Measurements from ENCODE around the gene GPR137B.

The GPR137B gene

GRCh38 chr1:236127045-236127444 lies 15.3 kb upstream of the GPR137B start:
- H3K27me3 ChIP-seq = no peaks in the 10 kb centered on the region; a peak in 1 of 22 replicates

GRCh38 chr1:236128646-236129178 lies 13.6 kb upstream of the GPR137B start:
- Histone ChIP-seq H3K4me1 (no peaks in the 10 kb centered on the region), H3K36me3 (no peaks in the 10 kb centered on the region), H3K27ac (no peak overlapping the region), H3K4me2 (no peak overlapping the region), H3K9ac (no peak overlapping the region), H3K9me3 (replicated peaks in 1 of 11) (peaks cover 0 to 3% (median 0%) of the 10 kb centered on the region in 11 experiments; a peak in 1 of 22 replicates), H3K4me3 (no peak overlapping the region), H3K27me3 (no peaks in the 10 kb centered on the region; a peak in 1 of 22 replicates), H4K20me1 (no peaks in the 10 kb centered on the region)
- TF ChIP-seq Cebpa-rat (IDR thresholded peaks at IDR 0.05) = no peak

More at GRCh38 chr1:236127045-236127444, 15.3 kb upstream of the GPR137B start:
- H3K4me3 ChIP-seq = no peak overlapping the region
- H3K27ac ChIP-seq = no peak overlapping the region
- H3K4me1 ChIP-seq = no peaks in the 10 kb centered on the region
- no peak overlapping the region for H3K9ac ChIP-seq
- no peaks in the 10 kb centered on the region for H3K9me3 ChIP-seq (replicated peaks in 1 of 11)
- no peaks in the 10 kb centered on the region for H4K20me1 ChIP-seq
- TF ChIP-seq Cebpa-rat (IDR thresholded peaks at IDR 0.05) = no peak
- H3K4me2 ChIP-seq = no peak overlapping the region
- H3K36me3 ChIP-seq = no peaks in the 10 kb centered on the region

- H4K20me1 ChIP-seq = no peaks in the 10 kb centered on the region
- no peak for TF ChIP-seq Cebpa-rat (IDR thresholded peaks at IDR 0.05)
- H3K27ac ChIP-seq = no peak overlapping the region
- no peaks in the 10 kb centered on the region for H3K4me1 ChIP-seq
- H3K9ac ChIP-seq = no peak overlapping the region
- no peaks in the 10 kb centered on the region for H3K27me3 ChIP-seq
- H3K4me2 ChIP-seq = no peak overlapping the region
- no peaks in the 10 kb centered on the region for H3K36me3 ChIP-seq
- no peak overlapping the region for H3K4me3 ChIP-seq
- peaks cover 0 to 6% (median 0%) of the 10 kb centered on the region in 11 experiments; a peak in 1 of 22 replicates for H3K9me3 ChIP-seq (replicated peaks in 1 of 11)
Observed at GRCh38 chr1:236129306-236129705, 13.0 kb upstream of the GPR137B start.

GRCh38 chr1:236130372-236130771 lies 12.0 kb upstream of the GPR137B start:
- no peaks in the 10 kb centered on the region; a peak in 1 of 20 replicates for H3K4me1 ChIP-seq

GRCh38 chr1:236131916-236132315 lies 10.4 kb upstream of the GPR137B start:
- H3K9ac ChIP-seq = no peak overlapping the region

More at GRCh38 chr1:236130372-236130771, 12.0 kb upstream of the GPR137B start:
- Histone ChIP-seq H3K27me3 (no peaks in the 10 kb centered on the region), H3K36me3 (no peaks in the 10 kb centered on the region), H3K9me3 (replicated peaks in 1 of 11) (peaks cover 0 to 6% (median 0%) of the 10 kb centered on the region in 11 experiments; a peak in 1 of 22 replicates), H3K27ac (no peak overlapping the region), H3K9ac (no peak overlapping the region), H3K4me2 (no peak overlapping the region), H3K4me3 (no peak overlapping the region), H4K20me1 (no peaks in the 10 kb centered on the region)
- no peak for TF ChIP-seq Cebpa-rat (IDR thresholded peaks at IDR 0.05)

GRCh38 chr1:236132420-236133046 lies 9.8 kb upstream of the GPR137B start:
- no peaks in the 10 kb centered on the region for H3K27me3 ChIP-seq
- no peak for TF ChIP-seq Cebpa-rat (IDR thresholded peaks at IDR 0.05)
- no peak overlapping the region for H3K9ac ChIP-seq
- no peak overlapping the region for H3K27ac ChIP-seq
- no peaks in the 10 kb centered on the region; a peak in 1 of 20 replicates for H3K4me1 ChIP-seq
- no peaks in the 10 kb centered on the region for H4K20me1 ChIP-seq
- peaks cover 0 to 6% (median 0%) of the 10 kb centered on the region in 11 experiments; a peak in 1 of 22 replicates for H3K9me3 ChIP-seq (replicated peaks in 1 of 11)
- no peak overlapping the region for H3K4me3 ChIP-seq
- H3K36me3 ChIP-seq = no peaks in the 10 kb centered on the region
- no peak overlapping the region for H3K4me2 ChIP-seq

More at GRCh38 chr1:236131916-236132315, 10.4 kb upstream of the GPR137B start:
- peaks cover 0 to 6% (median 0%) of the 10 kb centered on the region in 11 experiments; a peak in 1 of 22 replicates for H3K9me3 ChIP-seq (replicated peaks in 1 of 11)
- no peaks in the 10 kb centered on the region for H3K27me3 ChIP-seq
- H3K4me3 ChIP-seq = no peak overlapping the region
- no peaks in the 10 kb centered on the region; a peak in 1 of 20 replicates for H3K4me1 ChIP-seq
- TF ChIP-seq Cebpa-rat (IDR thresholded peaks at IDR 0.05) = no peak
- H4K20me1 ChIP-seq = no peaks in the 10 kb centered on the region
- no peak overlapping the region for H3K4me2 ChIP-seq
- H3K36me3 ChIP-seq = no peaks in the 10 kb centered on the region
- no peak overlapping the region for H3K27ac ChIP-seq

- H3K4me3 ChIP-seq = no peak overlapping the region
- H3K9ac ChIP-seq = no peak overlapping the region
- peaks cover 0 to 6% (median 0%) of the 10 kb centered on the region in 11 experiments; a peak in 1 of 22 replicates for H3K9me3 ChIP-seq (replicated peaks in 1 of 11)
- no peaks in the 10 kb centered on the region; a peak in 1 of 20 replicates for H3K4me1 ChIP-seq
- H3K4me2 ChIP-seq = no peak overlapping the region
- H3K27me3 ChIP-seq = no peaks in the 10 kb centered on the region
- H4K20me1 ChIP-seq = no peaks in the 10 kb centered on the region
- TF ChIP-seq Cebpa-rat (IDR thresholded peaks at IDR 0.05) = no peak
- no peak overlapping the region for H3K27ac ChIP-seq
- H3K36me3 ChIP-seq = no peaks in the 10 kb centered on the region
Observed at GRCh38 chr1:236133339-236133738, 9.0 kb upstream of the GPR137B start.

- no peak for TF ChIP-seq Cebpa-rat (IDR thresholded peaks at IDR 0.05)
- Histone ChIP-seq H3K4me2 (no peak overlapping the region), H3K27ac (no peak overlapping the region), H3K27me3 (no peaks in the 10 kb centered on the region; a peak in 1 of 22 replicates), H4K20me1 (no peaks in the 10 kb centered on the region), H3K9me3 (replicated peaks in 1 of 11) (peaks cover 0 to 6% (median 0%) of the 10 kb centered on the region in 11 experiments; a peak in 1 of 22 replicates), H3K4me3 (no peak overlapping the region), H3K36me3 (no peaks in the 10 kb centered on the region), H3K4me1 (no peaks in the 10 kb centered on the region; a peak in 1 of 20 replicates), H3K9ac (no peak overlapping the region)
Observed at GRCh38 chr1:236133802-236134201, 8.5 kb upstream of the GPR137B start.

GRCh38 chr1:236137285-236137852 lies 5.0 kb upstream of the GPR137B start:
- TF ChIP-seq Cebpa-rat (IDR thresholded peaks at IDR 0.05) = no peak
- H3K9me3 ChIP-seq (replicated peaks in 1 of 11) = peaks cover 0 to 6% (median 0%) of the 10 kb centered on the region in 11 experiments; a peak in 1 of 22 replicates
- no peak overlapping the region for H3K4me3 ChIP-seq
- peaks cover 0 to 10% (median 6%) of the 10 kb centered on the region in 10 experiments; a peak in 13 of 20 replicates for H3K4me1 ChIP-seq
- peaks cover 0 to 7% (median 0%) of the 10 kb centered on the region in 11 experiments; a peak in 1 of 22 replicates for H4K20me1 ChIP-seq
- H3K4me2 ChIP-seq = no peak overlapping the region
- H3K27me3 ChIP-seq = peaks cover 14 to 26% (median 23%) of the 10 kb centered on the region in 11 experiments
- H3K9ac ChIP-seq = no peak overlapping the region
- no peaks in the 10 kb centered on the region for H3K36me3 ChIP-seq
- no peak overlapping the region for H3K27ac ChIP-seq

All from BLaER1 treated with 17β-estradiol and CSF1 and Interleukin-3, amounts not matched to agents 10 nM and 100 nM (cell line).